ENCODE measurements around the gene NT5DC4. TPM values are rescaled to one million over a fixed set of nuclear protein-coding genes. Genes with fewer than 3 reads are reported as not detected.

The NT5DC4 gene
- total and polyA plus RNA-seq, 2 of the 8 experiments (the other 6 are each of a cell fraction or from before 2014, with no cell fraction given) = not detected

GRCh38 chr2:112684415-112684775 lies 36.4 kb upstream of the NT5DC4 start (continued):
- TF ChIP-seq SAP30 (IDR thresholded peaks at IDR 0.05; ENCODE audit: insufficient read depth, insufficient replicate concordance, low read length) (no peak), POU5F1 (IDR thresholded peaks at IDR 0.05; ENCODE audit: low read depth, low read length) (no peak), CTBP2 (IDR thresholded peaks at IDR 0.05; ENCODE audit: borderline replicate concordance, insufficient read depth, insufficient read length, low read length) (no peak), TBP (IDR thresholded peaks at IDR 0.05; ENCODE audit: low read depth, low read length) (no peak), SP1 (IDR thresholded peaks at IDR 0.05; ENCODE audit: low read depth, low read length) (no peak), EP300 (IDR thresholded peaks at IDR 0.05; ENCODE audit: borderline replicate concordance in 1 of 2, low read depth in 2 of 2, low read length in 2 of 2) (no peak), BCL11A (IDR thresholded peaks at IDR 0.05; ENCODE audit: low read depth in 2 of 2, low read length in 2 of 2) (no peak), SIX5 (IDR thresholded peaks at IDR 0.05; ENCODE audit: low read depth, low read length) (no peak), USF2 (IDR thresholded peaks at IDR 0.05; ENCODE audit: low read length) (no peak), NANOG (IDR thresholded peaks at IDR 0.05; ENCODE audit: insufficient read depth, low read depth, low read length, poor library complexity, severe bottlenecking) (no peak)

Data from H1 (cell line).